Measurements from ENCODE around the gene GATD1.

DNA sequence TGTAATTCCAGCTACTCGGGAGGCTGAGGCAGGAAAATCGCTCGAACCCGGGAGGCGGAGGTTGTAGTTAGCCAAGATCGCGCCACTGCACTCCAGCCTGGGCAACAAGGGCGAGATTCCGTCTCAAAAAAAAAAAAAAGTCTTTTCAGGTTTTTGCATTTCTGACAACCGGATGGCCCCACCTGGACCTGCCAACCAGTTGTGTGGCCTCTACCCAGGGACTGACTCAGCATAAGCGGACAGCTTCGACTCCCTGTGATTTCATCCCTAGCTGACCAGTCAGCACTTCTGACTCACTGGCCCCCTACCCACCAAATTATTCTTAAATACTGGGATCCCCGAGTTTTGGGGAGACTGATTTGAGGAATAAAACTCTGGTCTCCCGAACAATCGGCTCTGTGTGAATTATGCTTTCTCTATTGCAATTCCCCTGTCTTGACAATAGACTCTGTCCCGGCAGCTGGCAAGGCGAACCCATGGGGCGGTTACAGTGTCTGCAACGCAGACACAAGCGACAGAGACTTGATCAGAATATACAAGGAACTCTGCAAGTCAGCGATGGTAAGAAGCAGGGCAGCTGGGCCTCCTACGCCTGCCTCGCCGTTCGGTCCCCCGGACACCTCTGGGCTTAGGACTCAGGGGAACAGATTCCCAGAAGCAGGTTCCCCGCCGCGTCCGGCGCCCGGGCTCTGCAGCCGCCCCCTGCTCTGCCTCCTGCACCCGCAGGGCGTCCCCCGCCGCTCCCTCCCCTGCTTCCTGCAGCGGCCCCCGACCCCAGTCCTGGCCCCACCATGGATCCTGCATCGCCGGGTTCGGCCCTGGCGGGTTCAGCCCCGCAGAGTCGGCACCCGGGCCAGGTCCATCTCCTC lies 30.8 kb downstream of the GATD1 start:
- TF ChIP-seq, protein P1, sequence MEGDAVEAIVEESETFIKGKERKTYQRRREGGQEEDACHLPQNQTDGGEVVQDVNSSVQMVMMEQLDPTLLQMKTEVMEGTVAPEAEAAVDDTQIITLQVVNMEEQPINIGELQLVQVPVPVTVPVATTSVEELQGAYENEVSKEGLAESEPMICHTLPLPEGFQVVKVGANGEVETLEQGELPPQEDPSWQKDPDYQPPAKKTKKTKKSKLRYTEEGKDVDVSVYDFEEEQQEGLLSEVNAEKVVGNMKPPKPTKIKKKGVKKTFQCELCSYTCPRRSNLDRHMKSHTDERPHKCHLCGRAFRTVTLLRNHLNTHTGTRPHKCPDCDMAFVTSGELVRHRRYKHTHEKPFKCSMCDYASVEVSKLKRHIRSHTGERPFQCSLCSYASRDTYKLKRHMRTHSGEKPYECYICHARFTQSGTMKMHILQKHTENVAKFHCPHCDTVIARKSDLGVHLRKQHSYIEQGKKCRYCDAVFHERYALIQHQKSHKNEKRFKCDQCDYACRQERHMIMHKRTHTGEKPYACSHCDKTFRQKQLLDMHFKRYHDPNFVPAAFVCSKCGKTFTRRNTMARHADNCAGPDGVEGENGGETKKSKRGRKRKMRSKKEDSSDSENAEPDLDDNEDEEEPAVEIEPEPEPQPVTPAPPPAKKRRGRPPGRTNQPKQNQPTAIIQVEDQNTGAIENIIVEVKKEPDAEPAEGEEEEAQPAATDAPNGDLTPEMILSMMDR (IDR thresholded peaks at IDR 0.05 in 4 of 5, conservative IDR thresholded peaks at IDR 0.05 in 1 of 5) = no peak
- no peak for TF ChIP-seq POLR2A (IDR thresholded peaks at IDR 0.05)
